Stimulated activated CD8-positive, alpha-beta memory T cell treated with anti-CD3 and anti-CD28 coated beads, Interleukin-15, amount 100 ng/mL, for 1 hour (primary cell): Measurements from ENCODE around the gene DIP2C.
"Not testable (repeated sequence)": the region's sequence is repeated elsewhere in the genome, so short reads cannot be mapped to it uniquely, and the experiment has no call there.

ENCODE experiments used
- DNase-seq: peaks from one replicate; pipeline ENCODE4 v3.0.0-alpha.2; 2020; ENCODE audit warnings: low read depth

DIP2C gene

GRCh38 chr10:657816-658350 is 31.6 kb downstream of the DIP2C start:
- not testable (repeated sequence) for DNase-seq

- no peak for DNase-seq
These were observed 32.6 kb downstream of the DIP2C start for GRCh38 chr10:656883-657282.

GRCh38 chr10:655184-655583 is 34.3 kb downstream of the DIP2C start:
- no peak for DNase-seq

GRCh38 chr10:654647-654996 is 34.8 kb downstream of the DIP2C start:
- no peak for DNase-seq

- no peak for DNase-seq
These were observed 35.3 kb downstream of the DIP2C start for GRCh38 chr10:653991-654646.

GRCh38 chr10:652832-653459 is 36.5 kb downstream of the DIP2C start:
- DNase-seq, result not testable (repeated sequence)

GRCh38 chr10:652233-652632 is 37.2 kb downstream of the DIP2C start:
- DNase-seq, result no peak

- DNase-seq, result no peak
These were observed 37.8 kb downstream of the DIP2C start for GRCh38 chr10:651692-652091.

GRCh38 chr10:650886-651615 is 38.4 kb downstream of the DIP2C start:
- DNase-seq, result no peak

GRCh38 chr10:650441-650851 is 39.0 kb downstream of the DIP2C start:
- DNase-seq, result no peak

- DNase-seq, result no peak
These were observed 39.5 kb downstream of the DIP2C start for GRCh38 chr10:649798-650440.

GRCh38 chr10:649445-649797 is 40.0 kb downstream of the DIP2C start:
- DNase-seq, result no peak

GRCh38 chr10:647019-647418 is 42.4 kb downstream of the DIP2C start:
- not testable (repeated sequence) for DNase-seq

- DNase-seq, result no peak
These were observed 43.3 kb downstream of the DIP2C start for GRCh38 chr10:646118-646524.

GRCh38 chr10:644943-645334 is 44.5 kb downstream of the DIP2C start:
- no peak for DNase-seq

GRCh38 chr10:644076-644942 is 45.2 kb downstream of the DIP2C start:
- DNase-seq, result no peak

GRCh38 chr10:642186-642890 is 47.1 kb downstream of the DIP2C start:
- DNase-seq, result no peak

GRCh38 chr10:641149-642010 is 48.1 kb downstream of the DIP2C start:
- DNase-seq, result no peak

- DNase-seq, result no peak
These were observed 48.8 kb downstream of the DIP2C start for GRCh38 chr10:640673-641045.
